GM19351 (cell line): ENCODE results near the gene CHST1.

Source experiments
- ATAC-seq: cut with Tn5 transposase; IDR thresholded peaks from one replicate; pipeline ENCODE4 v1.9.1; 2021; ENCODE audit warnings: mild to moderate bottlenecking, moderate library complexity; ENCODE audit not compliant: unreplicated experiment

CHST1 gene

GRCh38 chr11:45675646-45676045 lies 10.2 kb upstream of the CHST1 start:
- ATAC-seq, result no peak

DNA sequence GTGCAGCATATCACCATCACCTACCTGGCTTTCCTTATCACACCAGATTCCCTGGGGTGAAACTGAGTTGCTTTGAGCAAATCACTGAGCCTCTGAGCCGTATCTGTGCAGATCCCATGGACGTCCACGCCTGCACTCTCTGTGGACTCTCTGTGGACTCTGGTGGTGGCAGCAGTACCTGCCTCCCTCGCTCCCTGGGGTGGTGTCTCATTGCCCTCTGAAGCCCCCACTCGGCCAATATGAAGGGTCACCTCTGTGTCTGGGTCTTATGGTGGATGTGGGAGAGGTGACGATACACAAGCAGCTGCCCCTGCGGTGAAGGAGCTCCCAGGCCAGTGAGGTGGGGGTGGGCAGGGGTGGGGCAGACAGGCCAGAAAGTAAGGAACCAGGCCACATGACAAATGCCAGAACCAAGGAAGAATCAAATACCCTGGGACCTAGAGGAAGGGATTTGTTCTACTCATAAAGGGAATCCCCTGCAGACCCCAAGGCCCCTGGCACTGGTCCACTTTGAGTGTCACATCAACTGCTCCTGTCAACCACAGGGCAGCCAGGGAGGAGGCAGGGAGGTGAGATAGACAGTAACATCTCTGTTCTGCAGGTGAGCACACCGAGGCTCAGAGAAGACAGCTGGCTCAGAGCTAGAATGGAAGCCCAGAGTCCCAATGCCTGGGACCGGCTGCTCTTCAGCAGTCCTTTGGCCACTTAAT lies 9.2 kb upstream of the CHST1 start:
- ATAC-seq, result no peak

- ATAC-seq, result no peak
Measured at GRCh38 chr11:45673441-45673840, 8.0 kb upstream of the CHST1 start.

- no peak for ATAC-seq
Measured at GRCh38 chr11:45672593-45672992, 7.2 kb upstream of the CHST1 start.

- no peak for ATAC-seq
Measured at GRCh38 chr11:45671246-45672171, 6.1 kb upstream of the CHST1 start.

- no peak for ATAC-seq
Measured at GRCh38 chr11:45670386-45671135, 5.1 kb upstream of the CHST1 start.

GRCh38 chr11:45669956-45670355 lies 4.5 kb upstream of the CHST1 start:
- no peak for ATAC-seq

- ATAC-seq, result no peak
Measured at GRCh38 chr11:45669146-45669545, 3.7 kb upstream of the CHST1 start.

DNA sequence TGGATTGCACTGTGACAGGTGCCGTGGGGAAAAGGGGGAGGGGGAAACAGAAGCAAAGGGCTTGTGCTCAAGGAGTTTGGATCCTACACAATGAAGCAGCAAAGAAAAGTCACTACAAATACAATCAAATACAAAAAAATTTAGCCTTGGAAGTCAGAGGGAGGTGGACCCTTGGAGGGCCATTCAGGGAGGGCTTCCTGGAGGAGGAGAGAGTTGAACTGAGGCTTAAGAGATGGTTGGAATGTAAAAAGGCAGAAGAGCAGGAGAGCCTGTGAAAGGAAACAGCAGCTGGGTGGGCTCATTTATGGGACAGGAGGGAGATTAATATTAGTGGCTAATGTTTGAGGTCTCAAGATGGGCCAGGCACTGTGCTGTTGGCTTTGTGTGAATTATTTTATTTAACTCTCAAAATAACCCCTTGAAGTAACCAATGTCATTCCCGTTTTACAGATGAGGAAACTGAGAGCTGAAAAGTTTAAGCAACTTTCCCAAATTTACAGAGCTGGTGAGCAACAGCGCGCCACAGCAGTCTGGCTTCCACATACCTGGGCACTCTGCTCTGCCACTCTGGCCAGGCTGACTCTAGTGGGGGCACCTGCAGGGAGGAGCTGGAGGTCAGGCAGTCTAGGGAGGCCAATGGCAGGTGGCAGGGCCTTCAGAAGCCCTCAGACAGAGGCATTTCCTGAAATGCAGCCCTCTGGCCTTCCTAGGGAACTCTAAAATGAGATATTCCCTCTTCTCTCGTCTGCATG lies 2.7 kb upstream of the CHST1 start:
- no peak for ATAC-seq

GRCh38 chr11:45666648-45667642 lies 1.5 kb upstream of the CHST1 start:
- no peak for ATAC-seq

GRCh38 chr11:45665933-45666647 lies 668 bp upstream of the CHST1 start:
- ATAC-seq, result no peak

GRCh38 chr11:45664376-45665205 lies 831 bp downstream of the CHST1 start:
- no peak for ATAC-seq

- no peak for ATAC-seq
Measured at GRCh38 chr11:45663486-45664375, 1.7 kb downstream of the CHST1 start.

- ATAC-seq, result no peak
Measured at GRCh38 chr11:45662665-45663485, 2.5 kb downstream of the CHST1 start.

- ATAC-seq, result no peak
Measured at GRCh38 chr11:45662096-45662664, 3.2 kb downstream of the CHST1 start.
